Mucosa of gallbladder (tissue), 1 donor: ENCODE results near the gene ZNF792. TPM values are rescaled to one million over a fixed set of nuclear protein-coding genes. Genes with fewer than 3 reads are reported as not detected.
"Not testable (repeated sequence)": the region's sequence is repeated elsewhere in the genome, so short reads cannot be mapped to it uniquely, and the experiment has no call there.

Source experiments
- DNase-seq: peaks from one replicate; pipeline ENCODE4 v3.0.0-alpha.2; 2020; ENCODE audit warnings: low spot score
- total RNA-seq: library from RNA; stranded (reverse); gene quantifications from one replicate; pipeline ENCODE4 v1.2.1, GENCODE V29; 2021
- donor health status: DM: no; HTN: no; CAD: no.

ZNF792 gene
- total RNA-seq, 1 donor from 2014 or later: 8.9 TPM

DNA sequence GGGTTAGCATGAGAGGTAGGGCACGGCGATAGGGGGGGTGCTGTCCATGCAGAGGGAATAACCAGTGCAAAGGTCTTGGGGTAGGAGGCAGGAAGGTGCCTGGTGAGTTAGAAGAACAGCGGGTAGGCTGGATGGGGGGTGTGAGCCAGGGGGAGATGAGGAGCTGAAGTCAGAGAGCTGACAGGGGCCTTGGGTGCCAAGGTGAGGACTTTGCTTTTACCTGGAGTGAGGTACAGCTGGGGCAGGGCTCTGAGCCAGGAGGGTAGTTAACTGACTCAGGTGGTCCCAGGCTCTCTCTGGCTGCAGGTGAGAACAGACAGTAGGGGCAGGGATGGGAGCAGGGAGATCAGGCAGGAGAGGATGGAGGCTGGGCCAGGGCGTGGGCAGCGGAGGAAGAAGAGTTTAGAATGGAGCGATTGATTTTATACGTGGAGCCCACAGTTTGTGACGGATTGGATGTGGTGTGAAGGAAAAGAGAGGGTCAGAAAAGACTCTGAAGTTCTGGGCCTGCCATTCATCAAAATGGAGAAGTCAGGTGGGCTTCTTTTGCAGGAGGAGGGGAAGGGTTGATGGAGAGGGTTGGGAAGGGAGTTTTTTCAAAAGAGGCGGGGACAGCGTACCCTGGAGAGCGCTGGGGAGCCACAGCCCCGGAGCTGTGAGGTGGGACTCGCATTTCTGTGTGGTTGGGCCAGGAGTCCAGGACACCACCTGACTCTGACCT, 34.9 kb upstream of the ZNF792 start:
- DNase-seq: no peak

DNA sequence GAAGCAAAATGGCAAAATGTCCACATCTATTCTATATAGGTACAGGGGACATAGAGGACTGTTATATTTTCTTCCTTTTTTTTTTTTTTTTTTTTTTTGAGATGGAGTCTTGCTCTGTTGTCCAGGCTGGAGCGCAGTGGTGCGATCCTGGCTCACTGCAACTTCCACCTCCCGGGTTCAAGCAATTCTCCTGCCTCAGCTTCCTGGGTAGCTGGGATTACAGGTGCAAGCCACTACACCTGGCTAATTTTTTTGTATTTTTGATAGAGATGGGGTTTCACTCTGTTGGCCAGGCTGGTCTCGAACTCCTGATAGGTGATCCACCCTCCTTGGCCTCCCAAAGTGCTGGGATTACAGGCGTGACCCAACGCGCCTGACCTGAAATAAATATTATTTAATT, 34.2 kb upstream of the ZNF792 start:
- not testable (repeated sequence) for DNase-seq

DNA sequence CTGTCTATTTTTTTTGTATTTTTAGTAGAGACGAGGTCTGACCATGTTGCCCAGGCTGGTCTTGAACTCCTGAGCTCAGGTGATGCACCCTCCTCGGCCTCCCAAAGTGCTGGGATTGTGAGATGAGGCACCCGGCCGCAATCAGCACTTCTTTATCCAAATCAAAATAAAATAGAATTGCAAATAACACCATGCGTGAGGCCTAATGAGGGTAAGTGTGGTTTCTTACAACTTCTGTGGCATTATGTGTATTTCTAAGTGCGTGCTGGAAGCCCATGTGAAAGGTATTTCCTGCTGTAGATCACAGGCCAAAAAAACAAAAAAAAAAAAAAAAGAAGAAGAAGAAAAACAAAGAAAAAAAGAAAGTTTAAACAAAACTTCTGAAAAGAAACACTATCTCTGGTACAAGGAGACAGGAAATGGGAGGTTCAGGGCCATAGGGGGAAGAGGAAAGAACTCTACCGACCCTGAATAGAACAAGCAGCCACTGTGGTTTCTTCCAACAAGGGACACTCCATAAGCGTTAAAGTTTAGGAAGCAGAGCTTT, 33.1 kb upstream of the ZNF792 start:
- no peak for DNase-seq

DNA sequence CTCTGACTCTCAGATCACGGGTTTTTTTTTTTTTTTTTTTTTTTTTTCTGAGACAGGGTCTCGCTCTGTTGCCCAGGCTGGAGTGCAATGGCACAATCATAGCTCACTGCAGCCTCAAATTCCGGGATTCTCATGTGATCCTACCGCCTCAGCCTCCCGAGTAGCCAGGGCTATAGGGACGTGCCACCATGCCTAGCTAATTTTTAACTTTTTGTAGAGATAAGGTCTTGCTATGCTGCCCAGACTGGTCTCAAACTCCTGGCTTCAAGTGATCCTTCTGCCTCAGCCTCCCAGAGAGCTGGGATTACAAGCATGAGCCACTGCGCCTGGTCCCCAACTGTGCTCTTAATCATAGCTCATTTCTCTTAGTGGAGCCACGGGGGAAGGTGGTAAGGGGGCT, 31.5 kb upstream of the ZNF792 start:
- DNase-seq: no peak

DNA sequence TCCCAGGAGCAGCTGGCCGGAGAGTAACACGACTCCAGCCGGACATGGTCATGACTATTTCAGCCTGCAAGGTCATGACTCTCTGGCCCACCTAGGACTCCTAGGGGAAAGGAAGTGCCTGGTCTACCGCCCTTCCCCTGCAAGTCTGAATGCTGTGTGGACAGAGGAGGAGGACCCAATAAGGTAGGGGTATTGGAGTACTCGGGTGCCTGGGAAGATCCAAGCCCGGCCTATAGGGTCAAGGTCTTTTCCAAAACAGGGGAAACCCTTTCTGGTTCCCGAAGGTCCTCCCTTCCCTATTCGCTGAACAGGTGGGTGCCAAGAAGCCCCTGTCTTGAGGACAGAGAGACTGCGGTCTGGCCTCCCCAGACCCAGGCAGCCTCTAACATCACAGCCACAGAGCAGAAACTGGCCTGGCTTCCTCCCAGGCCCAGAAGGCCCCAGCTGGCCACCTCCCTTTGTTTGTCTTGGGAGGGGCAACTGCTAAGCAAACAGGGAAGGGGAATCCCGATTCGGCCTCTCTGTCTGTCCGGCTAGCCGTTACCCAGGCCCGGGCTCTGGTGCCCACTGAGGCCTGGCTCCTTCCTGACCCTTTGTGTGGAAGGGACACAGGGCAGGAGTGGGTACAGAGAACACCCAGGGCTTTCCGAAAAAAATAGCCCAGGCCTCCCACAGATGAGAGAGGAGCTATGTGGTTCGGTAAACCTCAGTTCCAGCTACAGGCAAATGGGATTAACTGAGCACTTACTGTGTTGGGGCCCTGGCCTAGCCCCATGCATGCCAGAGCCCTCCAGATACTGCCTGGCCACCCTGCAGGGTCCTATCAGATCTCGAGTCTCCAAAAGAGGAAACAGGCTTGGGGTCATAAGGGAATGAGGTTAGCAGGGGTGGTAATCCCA, 30.9 kb upstream of the ZNF792 start:
- DNase-seq: peak; percentile 66

DNA sequence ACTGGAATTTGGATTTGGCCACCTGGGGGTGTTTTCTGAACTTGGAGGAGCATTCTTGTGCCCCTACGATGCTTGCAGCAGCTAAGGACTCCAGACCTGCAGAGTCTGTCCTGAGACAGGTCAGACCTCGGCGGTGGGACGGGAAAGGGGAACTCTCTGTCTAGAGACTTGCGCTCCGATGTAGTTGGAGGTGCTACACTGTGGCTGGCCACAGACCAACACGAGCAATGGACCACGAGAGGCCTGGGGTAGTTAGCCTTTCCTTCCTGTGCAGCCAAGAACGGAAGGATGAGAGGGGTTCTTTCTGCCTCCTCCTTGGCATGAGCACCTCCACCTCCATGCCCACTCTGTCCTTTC, 30.2 kb upstream of the ZNF792 start:
- no peak for DNase-seq

DNA sequence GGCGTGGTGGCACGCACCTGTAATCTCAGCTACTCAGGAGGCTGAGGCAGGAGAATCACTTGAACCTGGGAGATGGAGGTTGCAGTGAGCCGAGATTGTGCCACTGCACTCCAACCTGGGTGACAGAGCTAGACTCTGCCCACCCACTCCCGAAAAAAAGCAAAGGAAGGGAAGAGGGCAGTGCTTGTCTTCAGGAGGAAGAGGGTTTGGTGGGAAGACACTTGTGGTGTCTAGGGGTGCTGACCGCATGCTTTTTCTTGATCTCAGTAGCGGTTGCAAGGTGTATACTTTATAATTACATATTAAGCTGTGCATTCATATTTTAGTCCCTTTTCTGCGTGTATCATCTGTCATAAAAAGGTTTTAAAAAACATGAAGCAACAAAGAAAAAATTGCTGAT, 28.6 kb upstream of the ZNF792 start:
- DNase-seq: not testable (repeated sequence)

DNA sequence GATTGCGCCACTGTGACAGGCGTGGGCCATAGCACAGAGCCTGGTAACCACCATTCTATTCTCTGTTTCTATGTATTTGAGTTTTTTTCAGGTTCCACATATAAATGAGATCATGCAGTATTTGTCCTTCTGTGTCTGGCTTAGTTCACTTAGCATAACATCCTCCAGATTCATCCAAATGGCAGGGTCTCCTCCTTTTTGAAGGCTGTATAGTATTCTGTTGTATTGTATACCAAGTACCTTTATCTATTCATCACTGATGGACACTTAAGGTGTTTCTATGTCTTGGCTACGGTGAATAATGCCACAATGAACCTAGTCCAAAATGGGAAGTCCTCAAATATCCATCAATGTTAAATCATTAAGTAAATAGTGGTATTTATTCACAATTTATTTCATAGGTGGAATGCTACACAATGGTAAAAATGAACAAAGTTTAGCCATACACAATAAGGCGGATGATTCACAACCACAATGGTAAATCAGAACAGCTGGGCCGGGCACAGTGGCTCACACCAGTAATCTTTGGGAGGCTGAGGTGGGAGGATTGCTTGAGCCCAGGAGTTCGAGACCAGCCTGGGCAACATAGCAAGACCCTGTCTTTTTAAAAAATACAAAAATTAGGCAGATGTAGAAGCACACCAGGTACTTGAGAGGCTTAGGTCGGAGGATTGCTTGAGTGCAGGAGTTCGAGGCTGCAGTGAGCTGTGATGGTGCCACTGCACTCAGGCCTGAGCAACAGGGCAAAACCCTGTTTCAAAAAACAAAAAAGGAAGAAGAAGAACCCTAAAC, 27.7 kb upstream of the ZNF792 start:
- DNase-seq: no peak

DNA sequence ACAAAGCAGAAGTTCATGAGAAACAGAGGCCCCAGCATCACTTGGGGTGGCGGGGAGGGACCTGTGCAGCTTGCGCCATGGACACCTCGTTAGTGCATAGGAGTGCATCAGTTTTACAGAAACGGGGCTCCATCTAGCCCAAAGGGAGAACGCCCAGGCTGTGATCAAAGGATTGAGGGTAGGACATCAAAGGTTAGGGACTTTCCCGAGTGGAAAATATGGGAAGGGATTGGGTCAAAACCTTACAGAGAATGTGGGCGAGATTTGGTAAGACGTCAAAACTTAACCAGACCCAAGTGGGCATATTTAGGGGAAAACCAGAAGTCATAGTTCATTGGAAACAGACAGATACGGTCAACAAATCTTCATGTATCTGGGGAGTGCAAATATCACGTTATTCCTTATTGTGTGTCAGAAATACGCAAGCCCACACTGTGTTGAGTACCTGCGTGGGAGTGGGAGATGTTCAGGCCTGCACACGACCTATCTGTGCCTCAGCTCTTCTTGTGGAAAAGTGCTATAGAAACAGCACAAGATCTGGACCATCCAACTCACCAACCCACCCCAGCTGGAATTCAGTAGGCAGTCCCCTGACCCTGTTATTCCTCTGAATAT, 26.7 kb upstream of the ZNF792 start:
- no peak for DNase-seq

DNA sequence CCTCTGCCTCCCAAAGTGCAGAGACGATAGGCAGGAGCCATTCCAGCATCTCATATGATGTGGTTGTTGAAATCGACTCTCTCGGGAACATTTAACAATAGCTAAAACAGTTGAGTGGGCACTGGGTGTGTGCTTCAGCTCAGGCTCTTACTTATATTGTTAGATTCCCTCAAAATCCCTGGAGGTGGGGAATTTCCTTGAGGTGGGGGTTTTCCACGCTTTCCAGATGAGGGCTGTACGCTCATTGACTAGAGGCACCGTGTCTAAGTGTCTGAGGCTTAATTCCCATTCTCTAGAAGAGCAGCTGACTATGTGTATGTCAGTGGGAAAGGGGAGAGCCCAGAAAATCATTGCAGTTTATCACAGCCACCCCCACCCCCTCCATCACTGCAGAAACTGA, 25.3 kb upstream of the ZNF792 start:
- no peak for DNase-seq

DNA sequence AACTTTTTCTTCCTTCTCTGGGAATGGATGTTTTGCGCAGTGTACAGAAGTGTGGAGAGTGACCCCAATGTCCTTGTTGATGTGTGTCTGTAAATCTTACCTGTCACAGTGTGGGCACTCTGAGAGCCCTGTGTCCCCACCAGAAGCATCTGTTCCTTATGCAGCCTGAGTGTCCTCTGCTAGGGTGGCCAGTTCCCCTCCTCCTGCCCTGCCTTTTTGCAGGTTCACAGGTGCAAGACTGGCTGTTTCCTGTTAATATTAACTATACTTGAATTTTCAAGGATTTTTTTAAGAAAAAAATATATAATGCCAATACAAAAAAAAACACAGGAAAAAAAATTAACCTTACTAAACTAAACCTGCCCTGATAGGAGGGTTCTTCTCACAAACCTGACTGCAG, 24.1 kb upstream of the ZNF792 start:
- DNase-seq: no peak

DNA sequence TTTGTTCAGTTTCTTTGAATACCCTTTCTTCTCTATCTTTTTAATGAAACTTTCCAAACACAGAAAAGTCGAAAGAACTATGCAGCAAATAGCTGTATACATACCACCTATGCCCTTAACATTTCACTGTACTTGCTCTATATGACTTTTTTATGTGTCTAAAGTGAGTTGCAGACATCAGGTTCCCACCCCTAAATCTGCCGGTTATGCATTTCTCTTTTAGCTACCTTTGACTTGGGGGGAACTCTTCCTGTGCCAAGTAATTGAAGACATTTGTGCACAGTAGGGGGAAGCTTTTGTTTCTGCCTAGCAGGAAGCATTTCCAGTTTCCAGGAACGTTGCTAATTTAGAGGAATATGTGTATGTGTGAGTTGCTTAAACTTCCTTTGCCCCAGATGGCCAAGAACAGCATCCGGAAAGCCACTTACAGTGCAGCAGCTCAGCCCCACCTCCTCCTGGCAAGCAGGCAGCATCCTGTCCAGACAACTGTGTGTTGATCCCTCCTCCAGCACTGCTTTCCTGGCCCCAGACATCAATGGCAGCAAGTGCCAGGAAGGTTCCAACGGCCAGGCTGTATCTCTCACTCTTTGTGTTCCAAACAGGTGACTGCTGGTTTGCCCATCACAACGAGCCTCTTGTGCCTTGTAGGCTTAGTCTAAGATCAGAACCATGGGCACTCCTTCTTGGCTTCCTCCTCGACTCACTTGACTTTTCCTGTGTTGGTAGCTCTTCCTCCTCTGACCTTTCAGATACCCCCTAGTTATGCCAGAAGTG, 21.4 kb upstream of the ZNF792 start:
- DNase-seq: no peak

DNA sequence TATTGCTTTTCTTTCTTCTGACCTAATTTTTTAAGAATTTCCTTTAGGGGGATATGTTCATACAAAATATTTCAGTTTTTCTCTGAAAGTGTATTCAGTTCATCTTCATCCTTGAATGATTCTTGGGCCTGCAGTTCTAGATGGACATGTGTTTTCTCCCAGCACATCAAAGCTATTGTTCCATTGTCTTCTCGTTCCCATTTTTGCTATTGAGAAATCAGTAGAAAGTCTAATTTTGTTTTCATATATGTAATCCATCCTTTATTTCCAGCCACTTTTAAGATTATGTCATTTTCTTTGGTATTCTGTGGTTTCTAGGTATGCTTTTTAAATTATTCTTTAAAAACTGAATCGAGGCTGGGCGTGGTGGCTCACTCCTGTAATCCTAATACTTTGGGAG, 20.3 kb upstream of the ZNF792 start:
- no peak for DNase-seq

DNA sequence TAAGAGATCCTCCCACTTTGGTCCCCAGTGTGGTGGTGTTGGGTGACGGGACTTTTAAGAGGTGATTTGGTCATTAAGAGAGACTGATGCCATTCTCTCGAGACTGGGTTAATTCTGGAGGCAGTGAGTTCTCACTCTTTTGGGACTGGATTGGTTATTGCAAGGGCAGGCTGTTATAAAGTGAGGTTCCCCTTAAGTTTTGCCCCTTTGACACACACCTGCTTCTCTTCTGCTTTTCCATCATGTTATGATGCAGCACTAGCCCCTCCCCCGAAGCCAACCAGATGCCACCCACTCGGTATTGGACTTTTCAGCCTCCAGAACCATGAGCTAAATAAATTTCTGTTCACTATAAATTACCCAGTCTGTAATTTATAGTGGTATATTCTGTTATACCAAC, 19.8 kb upstream of the ZNF792 start:
- DNase-seq: no peak

DNA sequence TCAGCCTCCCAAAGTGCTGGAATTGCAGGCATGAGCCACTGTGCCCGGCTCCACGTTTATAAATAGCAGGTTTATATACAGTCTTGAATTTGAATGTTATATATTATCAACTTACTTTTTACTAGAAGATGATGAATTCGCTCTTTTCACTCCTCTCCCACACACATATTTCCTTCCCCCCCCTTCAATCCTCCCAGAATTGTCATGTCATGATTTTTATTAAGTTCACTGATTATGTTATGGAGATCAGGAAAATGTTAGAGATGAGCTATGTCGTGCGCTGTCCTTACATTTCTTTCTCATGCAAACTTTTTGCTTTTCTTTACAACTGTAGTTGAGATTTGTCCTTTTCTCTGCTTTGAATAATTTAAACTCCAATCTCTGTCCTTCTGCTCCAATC, 18.2 kb upstream of the ZNF792 start:
- no peak for DNase-seq

DNA sequence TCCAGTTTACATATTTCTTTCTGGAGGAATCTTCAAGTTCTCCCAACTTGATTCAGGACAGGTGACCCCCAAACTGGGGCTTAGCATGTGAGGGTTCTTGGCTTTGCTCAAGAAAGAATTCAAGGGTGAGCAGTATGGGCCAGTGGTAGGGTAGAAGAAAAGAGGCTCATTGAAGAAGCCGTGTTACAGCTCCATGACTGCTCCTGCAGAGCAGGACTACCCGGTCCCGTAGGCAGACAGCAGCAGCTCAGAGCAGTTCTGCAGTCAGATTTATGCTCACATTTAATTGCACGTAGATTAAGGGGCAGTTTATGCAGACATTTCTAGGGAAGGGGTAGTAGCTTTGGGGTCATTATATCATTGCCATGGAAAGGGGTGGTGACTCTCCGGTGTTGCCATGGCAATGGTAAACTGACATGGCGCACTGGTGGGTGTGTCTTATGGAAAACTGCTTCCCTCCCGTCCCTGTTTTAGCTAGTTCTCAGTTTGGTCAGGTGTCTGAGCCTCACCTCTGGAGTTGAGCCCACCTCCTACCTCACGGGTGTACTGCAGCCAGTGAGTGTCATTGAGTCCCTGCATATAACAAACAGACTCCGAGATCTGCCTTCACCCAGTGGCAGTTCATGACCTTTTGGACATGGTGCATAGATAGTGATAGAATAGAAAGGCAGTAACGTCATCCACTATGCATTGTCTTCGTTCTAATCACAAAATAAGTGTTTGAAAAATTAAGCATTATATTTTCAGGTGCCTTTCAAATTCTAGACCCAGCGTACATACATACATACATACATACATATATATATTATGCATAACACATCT, 16.0 kb upstream of the ZNF792 start:
- no peak for DNase-seq

DNA sequence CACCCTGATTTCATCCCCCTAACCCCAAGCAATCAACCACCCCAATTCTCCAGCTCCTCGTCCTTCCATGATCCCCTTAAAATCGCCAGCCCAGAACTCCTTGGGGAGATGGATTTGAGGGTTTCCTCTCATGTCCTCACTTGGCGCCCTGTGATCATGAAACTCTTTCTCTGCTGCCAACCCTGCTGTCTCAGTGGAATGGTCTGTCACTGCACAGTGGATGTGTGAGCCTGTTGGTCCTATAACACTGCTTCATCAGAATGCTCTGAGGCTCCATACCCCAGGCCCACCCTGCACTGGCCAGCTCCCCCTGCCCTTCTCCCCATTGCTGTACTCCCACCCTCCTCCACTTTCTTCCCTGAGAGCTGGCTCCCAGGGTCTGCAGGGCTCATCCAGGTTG, 12.6 kb upstream of the ZNF792 start:
- DNase-seq: no peak

DNA sequence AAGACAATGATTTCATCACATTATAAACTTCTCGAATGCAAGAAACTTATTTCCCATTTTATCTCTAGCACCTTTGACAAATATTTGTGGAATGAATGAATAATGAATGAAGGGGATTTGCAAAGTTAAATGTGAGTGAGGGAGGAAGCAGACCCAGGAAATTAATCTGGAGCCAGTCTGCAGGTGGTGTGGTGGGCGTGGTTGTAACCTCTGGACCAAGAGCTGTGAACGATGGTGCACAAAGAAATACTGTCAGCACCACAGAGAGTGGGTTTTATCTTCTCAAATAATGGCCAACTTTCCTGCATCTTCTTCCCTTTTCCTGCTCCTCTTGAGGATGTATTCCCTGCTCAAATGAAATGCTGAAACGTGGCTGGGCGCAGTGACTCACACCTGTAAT, 11.0 kb upstream of the ZNF792 start:
- DNase-seq: no peak

DNA sequence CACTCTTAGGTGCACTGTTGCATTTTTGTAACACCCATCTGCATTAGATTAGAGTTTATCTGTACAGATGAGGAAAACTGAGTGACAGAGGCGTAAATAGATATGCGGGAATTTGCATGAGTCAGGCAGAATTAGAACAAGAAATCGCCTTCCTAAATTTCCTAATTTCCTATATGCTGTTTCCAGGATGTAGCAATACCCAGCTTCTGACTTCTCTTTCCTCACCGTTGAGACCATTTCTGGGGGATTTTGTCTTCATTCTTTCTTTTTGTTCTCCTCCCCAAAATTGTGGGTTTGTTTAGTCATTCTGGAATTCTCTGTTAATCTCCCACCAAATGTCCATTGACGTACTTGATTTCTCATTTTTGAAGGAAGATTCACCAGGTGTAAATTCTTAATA, 10.6 kb upstream of the ZNF792 start:
- DNase-seq: no peak

DNA sequence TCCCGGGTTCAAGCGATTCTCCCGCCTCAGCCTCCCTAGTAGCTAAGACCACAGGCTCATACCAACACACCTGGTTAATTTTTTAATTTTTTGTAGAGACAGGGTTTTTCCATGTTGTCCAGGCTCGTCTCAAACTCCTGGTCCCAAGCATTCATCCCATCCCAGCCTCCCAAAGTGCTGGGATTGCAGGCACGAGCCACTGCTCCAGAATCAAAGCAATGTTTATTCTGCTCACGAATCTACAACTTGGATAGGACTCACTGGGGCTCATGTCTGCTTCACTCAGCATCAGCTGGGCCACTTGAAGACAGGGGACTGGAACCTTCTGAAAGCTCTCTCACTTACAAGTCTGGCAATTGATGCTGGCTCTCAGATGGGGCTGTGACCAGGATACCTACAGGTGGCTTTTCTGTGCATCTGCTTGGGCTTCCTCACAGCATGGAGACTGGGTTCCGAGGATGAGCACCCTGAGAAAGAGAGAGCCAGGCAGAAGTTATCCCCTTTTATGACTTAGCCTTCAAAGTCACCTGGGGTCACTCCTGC, 8.2 kb upstream of the ZNF792 start:
- DNase-seq: no peak
